HepG2 (cell line): Measurements from ENCODE around the gene NHP2. TPM values are rescaled to one million over a fixed set of nuclear protein-coding genes. Genes with fewer than 3 reads are reported as not detected.

Experiments used
- ATAC-seq: fragments of 200-7000 bp; cut with Tn5 transposase; 3 replicates; pipeline ENCODE4 v1.9.1; 2020; ENCODE audit warnings: mild to moderate bottlenecking, moderate library complexity
- BruUV-seq: library from RNA; stranded (reverse); fragments of 400-500 nt; replicated peaks from 2 replicates; lab custom pipeline; 2021; lab: Mats Ljungman, UMichigan
- CTCF ChIA-PET: fragments of 300-600 bp; formaldehyde crosslinking; extraction: SDS; loops from one replicate; lab custom pipeline; 2021; ENCODE audit warnings: low total read pairs, inconsistent platforms, low intra/inter-chr PET ratio; lab: Yijun Ruan, JAX
- POLR2A ChIA-PET: fragments of 350-600 bp; sonication (Branson Sonifier 250); formaldehyde crosslinking; loops from one replicate; lab custom pipeline; 2020; ENCODE audit warnings: antibody characterized with exemption, inconsistent platforms; lab: Yijun Ruan, JAX
- DNase-seq: peaks from one replicate; pipeline ENCODE4 v3.0.0-alpha.2; 2015; ENCODE audit warnings: low spot score
- FAIRE-seq: peaks from 3 replicates; lab custom pipeline; 2011; peaks lifted over from hg19 to GRCh38; lab: Jason Lieb, UNC
- H2AFZ ChIP-seq: one replicate; pipeline ENCODE4 v1.6.1; 2011; ENCODE audit warnings: low read length, inconsistent platforms
- H3K27ac ChIP-seq: fragments of 300-600 bp; 3 replicates; pipeline ENCODE4 v1.8.0; 2011; ENCODE audit warnings: mixed run types, mild to moderate bottlenecking, mixed read lengths, low read length, inconsistent platforms; ENCODE audit not compliant: insufficient read depth; ENCODE audit errors: extremely low read length
- H3K27me3 ChIP-seq, 2 experiments: fragments of 200-600 bp in 1 of 2; 2 replicates in 1 of 2; 3 replicates in 1 of 2; pipeline versions ENCODE4 v1.6.0 to v1.8.0; 2011; ENCODE audit warnings: low read length in 2 of 2, mild to moderate bottlenecking in 2 of 2, moderate library complexity in 2 of 2, inconsistent platforms in 1 of 2; ENCODE audit not compliant: insufficient read depth in 2 of 2, control insufficient read depth in 1 of 2
- H3K36me3 ChIP-seq, 2 experiments: fragments of 200-600 bp in 1 of 2; replicated peaks in 1 of 2; 2 replicates in 1 of 2; 3 replicates in 1 of 2; pipeline versions ENCODE4 v1.5.1 to v1.8.0; 2011; ENCODE audit warnings: low read length in 2 of 2, inconsistent platforms in 1 of 2; ENCODE audit not compliant: insufficient read depth in 2 of 2, control insufficient read depth in 1 of 2
- H3K4me1 ChIP-seq: 2 replicates; pipeline ENCODE4 v1.5.1; 2012; ENCODE audit warnings: low read length, inconsistent platforms; ENCODE audit not compliant: insufficient read depth
- H3K4me2 ChIP-seq: 2 replicates; pipeline ENCODE4 v1.6.0; 2011; ENCODE audit warnings: low read depth, low read length, inconsistent platforms
- H3K4me3 ChIP-seq, 3 experiments: fragments of 200-600 bp in 1 of 3; sonication (generic), shearing (Covaris generic) in 1 of 3; replicated peaks in 1 of 3; 2 replicates each; pipeline ENCODE4 v1.5.1; 2011 to 2016; ENCODE audit warnings: low read length in 3 of 3, inconsistent platforms in 2 of 3, low read depth in 2 of 3, mild to moderate bottlenecking in 2 of 3, control low read depth in 1 of 3, mixed read lengths in 1 of 3; ENCODE audit not compliant: insufficient read depth in 1 of 3
- H3K79me2 ChIP-seq: one replicate; pipeline ENCODE4 v1.6.1; 2011; ENCODE audit warnings: low read length, inconsistent platforms; ENCODE audit not compliant: insufficient read depth
- H3K9ac ChIP-seq: 2 replicates; pipeline ENCODE4 v1.6.0; 2011; ENCODE audit warnings: mild to moderate bottlenecking, low read depth, low read length, inconsistent platforms; ENCODE audit not compliant: insufficient read depth
- H3K9me3 ChIP-seq: 2 replicates; pipeline ENCODE4 v1.5.1; 2012; ENCODE audit warnings: mild to moderate bottlenecking, low read length
- H4K20me1 ChIP-seq: 2 replicates; pipeline ENCODE4 v1.6.0; 2011; ENCODE audit warnings: inconsistent platforms, mild to moderate bottlenecking, low read length, moderate library complexity; ENCODE audit not compliant: insufficient read depth
- AGO2 ChIP-seq: fragments of 200-400 bp; formaldehyde crosslinking; optimal IDR thresholded peaks from 2 replicates; pipeline ENCODE3; 2017; ENCODE audit warnings: mild to moderate bottlenecking, low read depth, low read length, moderate library complexity
- FOSL1 ChIP-seq: sonication (generic); formaldehyde crosslinking; IDR thresholded peaks from 2 replicates; pipeline ENCODE4 v1.9.0; 2021; ENCODE audit warnings: missing genetic modification reagents, borderline replicate concordance
- PAF1 ChIP-seq: IDR thresholded peaks from 2 replicates; pipeline ENCODE4 v1.6.1; 2016; ENCODE audit warnings: missing genetic modification reagents, missing compliant biosample characterization
- ZNF263 ChIP-seq: sonication (generic); formaldehyde crosslinking; IDR thresholded peaks from 2 replicates; pipeline ENCODE4 v1.4.0; 2020; ENCODE audit warnings: missing genetic modification reagents
- WGBS: methylation state at CpG from one replicate; pipeline ENCODE4 v1.1.6; 2017; ENCODE audit warnings: low lambda C conversion rate; 5-methylcytosine and 5-hydroxymethylcytosine counted together
- in situ Hi-C: cut with HindIII; loops from 2 replicates; pipeline ENCODE4 v1.10.0; 2017; ENCODE audit warnings: low pct_unique_long_range_greater_than_20kb; ENCODE audit not compliant: extremely low pct_ligation_motif_present
- intact Hi-C: fragments of 100-400 bp; cut with micrococcal nuclease; formaldehyde crosslinking; loops from one replicate; pipeline ENCODE4 v1.10.0; 2022; ENCODE audit not compliant: unreplicated experiment
- polyA plus RNA-seq, 8 experiments: library from polyadenylated mRNA; depleted of rRNA in 3 of 8; stranded (reverse) in 7 of 8; unstranded in 1 of 8; fragments of >200 nt; fragmentation: Illumina TruSeq in 4 of 8; extraction: Trizol in 4 of 8; gene quantifications; 2 replicates each; pipeline versions ENCODE4 v1.2.1 to v1.2.3, GENCODE V29; 2011 to 2016; ENCODE audit warnings: low read depth in 4 of 8, missing spikeins in 1 of 8, mixed read lengths in 1 of 8; ENCODE audit not compliant: insufficient read depth in 1 of 8
- total RNA-seq, 5 experiments: library from RNA; depleted of rRNA; stranded (reverse); fragments of >200 nt; fragmentation: Illumina TruSeq; extraction: Trizol; gene quantifications; 2 replicates each; pipeline ENCODE4 v1.2.3, GENCODE V29; 2016; ENCODE audit warnings: low read depth in 1 of 5
- TF ChIP-seq, protein P1 (sequence below): sonication (generic); formaldehyde crosslinking; IDR thresholded peaks from 2 replicates; pipeline ENCODE4 v1.4.0; 2020; ENCODE audit warnings: missing genetic modification reagents, borderline replicate concordance

Gene NHP2
- total and polyA plus RNA-seq, 2 of the 13 experiments (the other 11 are each of a cell fraction or from before 2014, with no cell fraction given): 56.2 to 96.1 TPM

DNA sequence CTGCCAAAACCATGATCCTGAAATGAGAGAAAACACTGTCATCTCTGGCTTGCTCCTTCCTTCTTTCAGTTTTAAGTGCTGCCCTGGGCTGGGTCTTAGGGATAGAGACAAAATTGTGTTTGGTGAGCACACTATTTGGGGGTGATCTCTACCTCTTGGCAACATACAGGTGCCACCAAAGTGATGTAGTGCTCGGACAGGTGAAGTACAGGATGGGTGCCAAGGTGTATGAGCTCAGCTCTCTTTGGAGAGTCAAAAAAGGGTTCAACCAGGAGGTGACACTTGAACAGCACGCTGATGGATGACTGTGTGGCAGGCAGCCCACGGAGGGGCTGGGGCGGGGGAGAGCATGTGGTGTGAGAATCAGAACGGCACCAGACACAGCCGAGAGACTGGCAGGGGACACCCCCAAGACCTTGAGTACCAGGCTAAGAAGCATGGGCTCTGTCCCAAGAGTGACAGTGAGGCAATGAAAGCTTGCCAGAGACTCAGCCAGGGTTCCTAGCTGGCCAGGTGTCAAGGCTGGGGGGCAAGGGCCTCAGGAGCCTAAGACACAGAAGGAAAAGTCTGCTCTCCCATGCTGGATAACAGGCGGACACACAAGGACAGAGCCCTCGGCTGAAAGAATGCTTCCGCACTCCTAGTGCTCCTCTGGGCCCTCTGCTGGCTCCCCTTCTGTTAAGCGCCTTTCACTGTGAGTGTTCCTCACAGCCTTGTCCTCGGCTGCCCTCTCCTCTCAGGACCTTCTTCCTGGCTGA, 2.5 kb downstream of the NHP2 start:
- WGBS: 99% methylated on average over 7 of the region's 11 CpGs
- in situ Hi-C loops: no loop called here
- no peak for FAIRE-seq

More for the DNA sequence above, 2.5 kb downstream of the NHP2 start:
- Histone ChIP-seq H3K4me1 (peaks cover 34% of the 10 kb centered on the region), H4K20me1 (peaks cover 3% of the 10 kb centered on the region; the same call in 1 of the 2 replicates), H3K9me3 (no peaks in the 10 kb centered on the region)
- POLR2A ChIA-PET: no interaction called here
- no TSS peak for BruUV-seq
- no peak for ATAC-seq
- TF ChIP-seq, protein P1, sequence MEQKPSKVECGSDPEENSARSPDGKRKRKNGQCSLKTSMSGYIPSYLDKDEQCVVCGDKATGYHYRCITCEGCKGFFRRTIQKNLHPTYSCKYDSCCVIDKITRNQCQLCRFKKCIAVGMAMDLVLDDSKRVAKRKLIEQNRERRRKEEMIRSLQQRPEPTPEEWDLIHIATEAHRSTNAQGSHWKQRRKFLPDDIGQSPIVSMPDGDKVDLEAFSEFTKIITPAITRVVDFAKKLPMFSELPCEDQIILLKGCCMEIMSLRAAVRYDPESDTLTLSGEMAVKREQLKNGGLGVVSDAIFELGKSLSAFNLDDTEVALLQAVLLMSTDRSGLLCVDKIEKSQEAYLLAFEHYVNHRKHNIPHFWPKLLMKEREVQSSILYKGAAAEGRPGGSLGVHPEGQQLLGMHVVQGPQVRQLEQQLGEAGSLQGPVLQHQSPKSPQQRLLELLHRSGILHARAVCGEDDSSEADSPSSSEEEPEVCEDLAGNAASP (CRISPR knock-in tag): peak; percentile 39; the same call in 1 of the 2 replicates
- TF ChIP-seq FOSL1 (no peak), ZNF263 (CRISPR knock-in tag) (peak; percentile 26; the same call in 1 of the 2 replicates), PAF1 (CRISPR knock-in tag) (peak; percentile 32; the same call in 1 of the 2 replicates), AGO2 (peak; percentile 48)
- TF ChIP-seq, all 625 proteins: peak for 4
- Histone ChIP-seq H3K9ac (0 out of 2 replicates have a peak overlapping the region, but pooled peaks have one; percentile 14), H3K27ac (no peak overlapping the region), H3K79me2 (peaks cover 10% of the 10 kb centered on the region), H3K36me3 (peaks cover 27 to 49% of the 10 kb centered on the region in 2 experiments), H3K4me3 (no peak overlapping the region), H3K27me3 (no peaks in the 10 kb centered on the region; a peak in 1 of 5 replicates), H2AFZ (no peak overlapping the region), H3K4me2 (no peak overlapping the region)
- CTCF ChIA-PET: no interaction called here
- no peak for DNase-seq
- intact Hi-C loops: no loop called here
